ENCODE data around the gene TOP1. TPM values are rescaled to one million over a fixed set of nuclear protein-coding genes. Genes with fewer than 3 reads are reported as not detected.
"Not testable (repeated sequence)": the region's sequence is repeated elsewhere in the genome, so short reads cannot be mapped to it uniquely, and the experiment has no call there.

The TOP1 gene
- total and polyA plus RNA-seq, 5 donors from 2014 or later = 9.2 to 50.0 (median 9.7) TPM

DNA sequence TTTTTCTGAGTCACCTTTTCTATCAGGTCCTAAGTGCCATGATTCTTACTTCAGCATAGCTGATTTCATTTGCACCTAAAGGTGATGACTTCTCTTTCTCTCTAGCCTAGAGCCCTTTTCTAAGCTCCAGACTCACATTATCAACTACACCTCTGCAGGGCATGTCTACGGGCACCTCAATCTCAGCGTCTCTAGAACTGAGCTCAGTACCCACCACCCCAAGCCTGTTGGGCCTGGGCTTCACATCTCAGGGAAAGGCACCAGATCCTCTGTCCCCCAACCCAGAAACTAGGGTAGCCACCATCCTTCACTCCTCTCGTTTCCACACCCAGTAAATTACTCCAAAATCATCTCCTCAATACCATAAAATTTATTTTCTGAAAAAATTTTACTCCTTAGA is 98.1 kb downstream of the TOP1 start:
- no peaks in the 10 kb centered on the region for H3K27me3 ChIP-seq (ENCODE audit: control insufficient read depth, insufficient read depth, low read length)
- H3K9me3 ChIP-seq (ENCODE audit: control insufficient read depth in 2 of 2, low read length in 2 of 2) = no peaks in the 10 kb centered on the region
- Mint-ChIP-seq H3K27ac (peak overlapping the region in 2 of 3 donors; percentile 13 to 45), H3K4me3 (no peak overlapping the region), H3K27me3 (no peaks in the 10 kb centered on the region), H3K36me3 (peaks cover 39% of the 10 kb centered on the region), H3K4me1 (peaks cover 0 to 6% (median 3%) of the 10 kb centered on the region in 4 donors), H3K9me3 (peaks cover 0 to 2% (median 0%) of the 10 kb centered on the region in 7 donors)
- H3K4me1 ChIP-seq (ENCODE audit: control insufficient read depth, insufficient read depth, low read length, poor library complexity, severe bottlenecking) = no peaks in the 10 kb centered on the region
- DNase-seq = no peak
- peaks cover 29% of the 10 kb centered on the region for H3K36me3 ChIP-seq (ENCODE audit: control insufficient read depth, insufficient read depth, low read length)
- no peak for ATAC-seq (ENCODE audit: low read depth in 2 of 2)
- no peak overlapping the region for H3K27ac ChIP-seq (ENCODE audit: insufficient read depth, low read length, poor library complexity, severe bottlenecking)
- no peak overlapping the region for H3K4me3 ChIP-seq (ENCODE audit: low read depth, low read length)

DNA sequence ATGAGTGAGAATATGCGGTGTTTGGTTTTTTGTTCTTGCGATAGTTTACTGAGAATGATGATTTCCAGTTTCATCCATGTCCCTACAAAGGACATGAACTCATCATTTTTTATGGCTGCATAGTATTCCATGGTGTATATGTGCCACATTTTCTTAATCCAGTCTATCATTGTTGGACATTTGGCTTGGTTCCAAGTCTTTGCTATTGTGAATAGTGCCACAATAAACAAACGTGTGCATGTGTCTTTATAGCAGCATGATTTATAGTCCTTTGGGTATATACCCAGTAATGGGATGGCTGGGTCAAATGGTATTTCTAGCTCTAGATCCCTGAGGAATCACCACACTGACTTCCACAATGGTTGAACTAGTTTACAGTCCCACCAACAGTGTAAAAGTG is 99.7 kb downstream of the TOP1 start:
- not testable (repeated sequence) for H3K9me3 ChIP-seq (ENCODE audit: control insufficient read depth in 2 of 2, low read length in 2 of 2); H3K4me3 ChIP-seq (ENCODE audit: low read depth, low read length); H3K27ac Mint-ChIP-seq; H3K9me3 Mint-ChIP-seq; H3K27me3 ChIP-seq (ENCODE audit: control insufficient read depth, insufficient read depth, low read length); DNase-seq; H3K4me3 Mint-ChIP-seq; H3K27me3 Mint-ChIP-seq; ATAC-seq (ENCODE audit: low read depth in 2 of 2); H3K27ac ChIP-seq (ENCODE audit: insufficient read depth, low read length, poor library complexity, severe bottlenecking); H3K4me1 ChIP-seq (ENCODE audit: control insufficient read depth, insufficient read depth, low read length, poor library complexity, severe bottlenecking)
- Mint-ChIP-seq H3K36me3 (peaks cover 31% of the 10 kb centered on the region), H3K4me1 (peaks cover 0 to 16% (median 6%) of the 10 kb centered on the region in 4 donors)
- peaks cover 13% of the 10 kb centered on the region for H3K36me3 ChIP-seq (ENCODE audit: control insufficient read depth, insufficient read depth, low read length)

DNA sequence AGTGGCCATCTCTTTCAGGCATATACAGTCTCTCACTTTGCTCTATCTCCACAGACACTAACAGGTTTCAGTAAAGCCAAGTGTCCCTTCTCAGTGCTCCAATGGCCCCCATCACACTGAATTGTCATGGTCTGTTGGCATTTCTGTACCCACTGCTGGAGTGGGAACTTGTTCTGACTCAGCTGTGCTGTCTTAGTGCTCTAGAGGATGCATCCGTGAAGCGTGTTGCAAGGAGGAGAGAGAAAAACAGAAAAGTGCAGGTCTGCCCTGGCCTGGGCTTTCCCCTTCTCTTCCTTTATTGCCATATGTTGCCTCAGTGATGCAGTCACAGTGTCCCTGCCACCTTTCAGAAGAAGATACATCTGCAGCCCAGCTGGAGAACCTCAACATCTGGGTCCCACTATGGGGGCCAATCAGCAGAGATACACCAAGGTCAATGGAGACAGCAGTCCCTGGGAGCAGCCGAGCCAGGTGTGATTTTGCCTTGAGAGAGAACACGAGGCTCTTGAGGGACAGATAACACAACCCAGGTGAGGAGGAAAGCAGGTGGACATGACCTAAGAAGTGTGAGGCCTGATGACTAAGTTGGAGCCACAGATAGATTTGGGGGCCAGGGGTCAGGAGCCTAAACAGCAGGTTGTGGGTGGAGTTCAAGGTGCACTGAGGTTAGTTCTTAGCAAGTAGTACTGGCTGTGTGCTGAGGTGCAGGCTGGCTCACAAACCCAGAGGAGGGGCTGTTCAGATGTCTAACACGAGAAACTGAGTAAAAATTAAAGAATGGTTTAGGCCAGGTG is 103.2 kb downstream of the TOP1 start:
- H3K9me3 ChIP-seq (ENCODE audit: control insufficient read depth in 2 of 2, low read length in 2 of 2) = no peaks in the 10 kb centered on the region
- H3K27ac ChIP-seq (ENCODE audit: insufficient read depth, low read length, poor library complexity, severe bottlenecking) = no peak overlapping the region
- no peaks in the 10 kb centered on the region for H3K27me3 ChIP-seq (ENCODE audit: control insufficient read depth, insufficient read depth, low read length)
- peaks cover 31% of the 10 kb centered on the region for H3K4me1 ChIP-seq (ENCODE audit: control insufficient read depth, insufficient read depth, low read length, poor library complexity, severe bottlenecking)
- DNase-seq = no peak
- H3K36me3 Mint-ChIP-seq = peaks cover 8% of the 10 kb centered on the region
- H3K36me3 ChIP-seq (ENCODE audit: control insufficient read depth, insufficient read depth, low read length) = no peaks in the 10 kb centered on the region
- H3K27me3 Mint-ChIP-seq = peaks cover 6% of the 10 kb centered on the region
- no peak overlapping the region for H3K4me3 ChIP-seq (ENCODE audit: low read depth, low read length)
- H3K27ac Mint-ChIP-seq = peak overlapping the region; percentile 2 to 82 (median 13)
- peaks cover 0 to 2% (median 0%) of the 10 kb centered on the region in 7 donors for H3K9me3 Mint-ChIP-seq
- peaks cover 21 to 45% (median 33%) of the 10 kb centered on the region in 4 donors for H3K4me1 Mint-ChIP-seq
- H3K4me3 Mint-ChIP-seq = peak overlapping the region in 2 of 4 donors; percentile 10 to 85
- no peak for ATAC-seq (ENCODE audit: low read depth in 2 of 2)

DNA sequence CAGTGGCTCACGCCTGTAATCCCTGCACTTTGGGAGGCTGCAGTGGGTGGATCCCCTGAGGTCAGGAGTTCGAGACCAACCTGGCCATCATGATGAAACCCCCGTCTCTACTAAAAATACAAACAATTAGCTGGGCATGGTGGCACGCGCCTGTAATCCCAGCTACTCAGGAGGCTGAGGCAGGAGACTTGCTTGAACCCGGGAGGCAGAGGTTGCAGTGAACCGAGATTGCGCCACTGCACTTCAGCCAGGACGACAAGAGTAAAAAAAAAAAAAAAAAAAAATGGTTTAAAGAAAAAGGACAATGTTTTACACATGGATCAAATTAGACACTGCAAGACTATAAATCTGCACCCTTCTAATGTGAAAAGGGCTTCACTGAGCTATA is 103.8 kb downstream of the TOP1 start:
- H3K27ac Mint-ChIP-seq = peak overlapping the region in 2 of 3 donors; percentile 46 to 86

DNA sequence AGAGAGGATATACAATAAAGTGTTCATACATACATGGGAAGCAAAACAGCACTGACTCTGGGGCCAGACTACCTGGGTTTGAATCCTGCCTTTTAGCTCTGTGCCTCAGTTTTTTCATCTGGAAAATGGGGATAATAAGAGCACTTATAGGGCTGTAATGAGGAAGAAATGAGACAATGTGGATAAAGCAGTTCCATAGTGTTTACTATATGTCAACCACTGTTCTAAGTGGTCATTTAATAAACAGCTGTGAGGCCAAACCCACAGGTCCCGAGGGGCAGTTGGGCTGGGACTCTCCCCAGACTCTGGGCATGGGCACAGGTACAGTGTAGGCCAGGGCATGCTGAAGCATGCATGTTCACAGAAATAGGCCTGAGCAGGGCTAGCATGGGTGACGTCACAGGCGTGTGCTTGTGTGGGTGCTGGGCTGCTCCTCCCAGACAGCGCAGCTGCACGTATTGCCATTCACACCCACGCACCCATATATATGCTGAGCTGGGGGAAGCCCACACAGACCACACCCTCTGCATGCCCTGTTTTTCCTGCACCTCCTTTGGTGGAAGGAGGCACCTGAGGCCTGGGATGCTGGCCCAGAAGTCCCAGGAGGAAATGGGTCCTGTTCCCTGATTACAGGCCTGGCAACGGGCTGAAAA is 105.2 kb downstream of the TOP1 start:
- H3K27me3 Mint-ChIP-seq = peaks cover 6% of the 10 kb centered on the region
- H3K27me3 ChIP-seq (ENCODE audit: control insufficient read depth, insufficient read depth, low read length) = no peaks in the 10 kb centered on the region
- no peak overlapping the region for H3K4me3 ChIP-seq (ENCODE audit: low read depth, low read length)
- no peaks in the 10 kb centered on the region for H3K36me3 ChIP-seq (ENCODE audit: control insufficient read depth, insufficient read depth, low read length)
- DNase-seq (peak; percentile 68 to 87 (median 70)), ATAC-seq (ENCODE audit: low read depth in 2 of 2) (peak; percentile 17 to 38)
- peak overlapping the region; percentile 74 for H3K27ac ChIP-seq (ENCODE audit: insufficient read depth, low read length, poor library complexity, severe bottlenecking)
- H3K36me3 Mint-ChIP-seq = peaks cover 5% of the 10 kb centered on the region
- H3K4me1 Mint-ChIP-seq = peaks cover 21 to 45% (median 33%) of the 10 kb centered on the region in 4 donors
- H3K9me3 ChIP-seq (ENCODE audit: control insufficient read depth in 2 of 2, low read length in 2 of 2) = no peaks in the 10 kb centered on the region
- peaks cover 41% of the 10 kb centered on the region for H3K4me1 ChIP-seq (ENCODE audit: control insufficient read depth, insufficient read depth, low read length, poor library complexity, severe bottlenecking)
- peak overlapping the region; percentile 85 to 87 (median 86) for H3K27ac Mint-ChIP-seq
- no peaks in the 10 kb centered on the region for H3K9me3 Mint-ChIP-seq
- peak overlapping the region in 3 of 4 donors; percentile 24 to 85 (median 30) for H3K4me3 Mint-ChIP-seq

More for the DNA sequence above, 103.8 kb downstream of the TOP1 start:
- H3K9me3 ChIP-seq (ENCODE audit: control insufficient read depth in 2 of 2, low read length in 2 of 2); H3K27me3 ChIP-seq (ENCODE audit: control insufficient read depth, insufficient read depth, low read length); H3K4me3 ChIP-seq (ENCODE audit: low read depth, low read length); H3K36me3 Mint-ChIP-seq; DNase-seq; H3K27ac ChIP-seq (ENCODE audit: insufficient read depth, low read length, poor library complexity, severe bottlenecking); H3K36me3 ChIP-seq (ENCODE audit: control insufficient read depth, insufficient read depth, low read length); ATAC-seq (ENCODE audit: low read depth in 2 of 2); H3K27me3 Mint-ChIP-seq; H3K9me3 Mint-ChIP-seq: not testable (repeated sequence)
- Mint-ChIP-seq H3K4me1 (peaks cover 21 to 45% (median 33%) of the 10 kb centered on the region in 4 donors), H3K4me3 (peak overlapping the region in 1 of 4 donors; percentile 85)
- H3K4me1 ChIP-seq (ENCODE audit: control insufficient read depth, insufficient read depth, low read length, poor library complexity, severe bottlenecking) = peaks cover 31% of the 10 kb centered on the region

DNA sequence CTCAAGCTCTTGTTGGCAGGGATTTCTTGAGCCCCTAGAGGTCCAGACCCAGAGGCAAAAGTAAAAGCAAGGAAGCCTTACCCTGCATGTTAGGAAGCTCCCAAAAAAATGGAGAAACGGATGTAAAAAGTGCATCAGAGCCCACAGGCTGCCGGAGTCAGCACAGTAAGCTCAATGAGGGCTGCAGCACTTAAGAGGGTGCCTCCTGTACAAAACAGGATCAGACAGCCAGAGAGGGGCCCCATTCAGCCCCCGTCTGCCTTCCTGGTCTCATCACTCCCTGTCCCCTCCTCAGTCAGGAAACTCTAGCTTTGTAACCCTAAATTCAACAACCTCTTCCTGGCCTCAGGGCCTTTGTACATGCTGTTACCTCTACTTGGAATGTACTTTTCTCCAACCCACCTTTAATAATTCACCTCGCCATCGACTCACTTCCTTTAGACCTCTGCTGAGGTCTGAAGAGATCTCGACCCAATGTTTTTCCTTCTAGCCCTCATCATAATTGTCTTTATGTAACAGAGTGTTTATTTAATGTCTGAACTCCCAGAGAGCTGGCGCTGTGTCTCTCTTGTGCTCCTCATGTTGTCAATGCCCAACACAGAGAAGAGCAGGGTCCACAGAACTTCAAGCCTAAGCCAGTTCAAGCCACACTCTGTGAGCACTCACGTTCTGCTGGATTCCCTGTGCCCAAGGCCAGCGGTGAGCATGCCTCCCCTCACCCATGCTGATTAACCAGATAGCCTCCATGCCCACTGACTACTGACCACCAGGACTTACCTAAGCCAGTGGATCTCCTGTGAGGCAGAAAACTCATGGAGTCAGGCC is 106.0 kb downstream of the TOP1 start:
- no peaks in the 10 kb centered on the region for H3K9me3 Mint-ChIP-seq
- ATAC-seq (ENCODE audit: low read depth in 2 of 2) (no peak), DNase-seq (no peak)
- peak overlapping the region; percentile 74 for H3K27ac ChIP-seq (ENCODE audit: insufficient read depth, low read length, poor library complexity, severe bottlenecking)
- peaks cover 23 to 48% (median 35%) of the 10 kb centered on the region in 4 donors for H3K4me1 Mint-ChIP-seq
- no peaks in the 10 kb centered on the region for H3K36me3 ChIP-seq (ENCODE audit: control insufficient read depth, insufficient read depth, low read length)
- H3K9me3 ChIP-seq (ENCODE audit: control insufficient read depth in 2 of 2, low read length in 2 of 2) = no peaks in the 10 kb centered on the region
- peaks cover 6% of the 10 kb centered on the region for H3K27me3 Mint-ChIP-seq
- H3K4me3 ChIP-seq (ENCODE audit: low read depth, low read length) = peak overlapping the region; percentile 32
- H3K27ac Mint-ChIP-seq = peak overlapping the region; percentile 74 to 87 (median 86)
- H3K27me3 ChIP-seq (ENCODE audit: control insufficient read depth, insufficient read depth, low read length) = no peaks in the 10 kb centered on the region
- H3K36me3 Mint-ChIP-seq = peaks cover 5% of the 10 kb centered on the region
- peak overlapping the region; percentile 15 to 92 (median 62) for H3K4me3 Mint-ChIP-seq
- peaks cover 48% of the 10 kb centered on the region for H3K4me1 ChIP-seq (ENCODE audit: control insufficient read depth, insufficient read depth, low read length, poor library complexity, severe bottlenecking)

DNA sequence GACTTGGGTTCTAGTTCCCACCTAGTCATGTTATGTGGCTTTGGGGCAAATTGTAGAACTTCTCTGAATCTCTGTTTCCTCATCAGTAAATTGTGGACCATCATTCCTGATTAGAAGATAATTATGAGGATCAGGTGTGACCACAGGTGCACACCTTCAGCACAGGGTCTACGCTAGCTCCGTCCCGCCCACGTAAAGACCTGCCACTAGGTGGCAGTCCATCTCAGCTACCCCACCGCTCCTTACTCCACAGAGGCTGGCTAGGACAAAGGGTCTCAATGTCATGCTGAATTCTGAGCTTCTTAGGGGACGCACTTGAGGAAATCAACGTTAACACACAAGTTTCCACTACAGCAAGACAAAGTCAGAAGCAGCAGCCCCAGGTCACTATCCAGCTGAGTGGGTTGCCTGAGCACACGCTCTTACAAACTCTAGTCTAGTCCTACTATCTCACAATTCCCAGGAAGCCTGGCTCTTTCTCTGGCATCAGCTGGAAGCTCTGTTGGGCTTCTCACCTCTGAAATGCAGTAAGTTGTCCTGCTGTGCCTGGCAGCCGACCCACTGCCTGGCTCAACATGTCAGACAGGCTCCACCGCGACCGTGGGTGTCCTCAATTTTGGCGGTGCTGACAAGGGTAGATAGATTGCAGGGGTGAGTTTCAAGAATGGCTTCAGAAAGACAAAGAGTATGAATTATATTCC is 106.7 kb downstream of the TOP1 start:
- H3K9me3 Mint-ChIP-seq = no peaks in the 10 kb centered on the region
- peaks cover 6% of the 10 kb centered on the region for H3K27me3 Mint-ChIP-seq
- no peaks in the 10 kb centered on the region for H3K9me3 ChIP-seq (ENCODE audit: control insufficient read depth in 2 of 2, low read length in 2 of 2)
- peak overlapping the region; percentile 74 to 87 (median 86) for H3K27ac Mint-ChIP-seq
- H3K4me1 Mint-ChIP-seq = peaks cover 23 to 54% (median 43%) of the 10 kb centered on the region in 4 donors
- H3K4me3 ChIP-seq (ENCODE audit: low read depth, low read length) = peak overlapping the region; percentile 32
- no peaks in the 10 kb centered on the region for H3K27me3 ChIP-seq (ENCODE audit: control insufficient read depth, insufficient read depth, low read length)
- H3K4me1 ChIP-seq (ENCODE audit: control insufficient read depth, insufficient read depth, low read length, poor library complexity, severe bottlenecking) = peaks cover 56% of the 10 kb centered on the region
- peak; percentile 52 to 74 (median 61) for DNase-seq
- peak overlapping the region; percentile 85 to 96 (median 93) for H3K4me3 Mint-ChIP-seq
- no peaks in the 10 kb centered on the region for H3K36me3 ChIP-seq (ENCODE audit: control insufficient read depth, insufficient read depth, low read length)
- H3K36me3 Mint-ChIP-seq = peaks cover 3% of the 10 kb centered on the region
- peak overlapping the region; percentile 84 for H3K27ac ChIP-seq (ENCODE audit: insufficient read depth, low read length, poor library complexity, severe bottlenecking)
- ATAC-seq (ENCODE audit: low read depth in 2 of 2) = peak; percentile 18 to 22

Measured in CD4-positive, CD25-positive, alpha-beta regulatory T cell (primary cell).